AG09319 (cell line): ENCODE measurements around the gene ANXA4.

Experiments used
- DNase-seq: peaks from one replicate; pipeline ENCODE4 v3.0.0-alpha.2; 2010; ENCODE audit warnings: low read depth; ENCODE audit errors: extremely low read depth
- TF ChIP-seq, protein P1 (sequence below): IDR thresholded peaks from 2 replicates; pipeline ENCODE4 v1.5.1; 2011; ENCODE audit warnings: low read depth, mild to moderate bottlenecking, inconsistent platforms, low read length, moderate library complexity

ANXA4 gene

DNA sequence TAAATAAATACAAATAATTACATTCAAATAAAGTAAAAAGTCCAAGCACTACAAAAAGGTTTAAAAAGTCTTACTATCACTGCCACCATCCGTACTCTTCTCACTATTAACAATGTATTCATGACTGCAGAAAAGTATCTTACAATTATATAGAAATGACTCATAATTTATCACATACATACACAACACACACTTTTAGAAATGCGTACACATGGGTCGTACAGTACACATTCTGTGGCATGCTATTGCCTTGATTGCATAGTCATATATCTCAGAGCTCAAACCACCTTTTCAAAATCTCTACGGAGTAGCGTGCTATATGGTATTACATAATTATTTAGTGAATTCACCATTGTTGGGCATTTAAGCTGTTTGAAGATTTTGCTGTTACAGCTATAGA, 41.6 kb upstream of the ANXA4 start:
- TF ChIP-seq, protein P1, sequence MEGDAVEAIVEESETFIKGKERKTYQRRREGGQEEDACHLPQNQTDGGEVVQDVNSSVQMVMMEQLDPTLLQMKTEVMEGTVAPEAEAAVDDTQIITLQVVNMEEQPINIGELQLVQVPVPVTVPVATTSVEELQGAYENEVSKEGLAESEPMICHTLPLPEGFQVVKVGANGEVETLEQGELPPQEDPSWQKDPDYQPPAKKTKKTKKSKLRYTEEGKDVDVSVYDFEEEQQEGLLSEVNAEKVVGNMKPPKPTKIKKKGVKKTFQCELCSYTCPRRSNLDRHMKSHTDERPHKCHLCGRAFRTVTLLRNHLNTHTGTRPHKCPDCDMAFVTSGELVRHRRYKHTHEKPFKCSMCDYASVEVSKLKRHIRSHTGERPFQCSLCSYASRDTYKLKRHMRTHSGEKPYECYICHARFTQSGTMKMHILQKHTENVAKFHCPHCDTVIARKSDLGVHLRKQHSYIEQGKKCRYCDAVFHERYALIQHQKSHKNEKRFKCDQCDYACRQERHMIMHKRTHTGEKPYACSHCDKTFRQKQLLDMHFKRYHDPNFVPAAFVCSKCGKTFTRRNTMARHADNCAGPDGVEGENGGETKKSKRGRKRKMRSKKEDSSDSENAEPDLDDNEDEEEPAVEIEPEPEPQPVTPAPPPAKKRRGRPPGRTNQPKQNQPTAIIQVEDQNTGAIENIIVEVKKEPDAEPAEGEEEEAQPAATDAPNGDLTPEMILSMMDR, result no peak
- DNase-seq, result no peak

DNA sequence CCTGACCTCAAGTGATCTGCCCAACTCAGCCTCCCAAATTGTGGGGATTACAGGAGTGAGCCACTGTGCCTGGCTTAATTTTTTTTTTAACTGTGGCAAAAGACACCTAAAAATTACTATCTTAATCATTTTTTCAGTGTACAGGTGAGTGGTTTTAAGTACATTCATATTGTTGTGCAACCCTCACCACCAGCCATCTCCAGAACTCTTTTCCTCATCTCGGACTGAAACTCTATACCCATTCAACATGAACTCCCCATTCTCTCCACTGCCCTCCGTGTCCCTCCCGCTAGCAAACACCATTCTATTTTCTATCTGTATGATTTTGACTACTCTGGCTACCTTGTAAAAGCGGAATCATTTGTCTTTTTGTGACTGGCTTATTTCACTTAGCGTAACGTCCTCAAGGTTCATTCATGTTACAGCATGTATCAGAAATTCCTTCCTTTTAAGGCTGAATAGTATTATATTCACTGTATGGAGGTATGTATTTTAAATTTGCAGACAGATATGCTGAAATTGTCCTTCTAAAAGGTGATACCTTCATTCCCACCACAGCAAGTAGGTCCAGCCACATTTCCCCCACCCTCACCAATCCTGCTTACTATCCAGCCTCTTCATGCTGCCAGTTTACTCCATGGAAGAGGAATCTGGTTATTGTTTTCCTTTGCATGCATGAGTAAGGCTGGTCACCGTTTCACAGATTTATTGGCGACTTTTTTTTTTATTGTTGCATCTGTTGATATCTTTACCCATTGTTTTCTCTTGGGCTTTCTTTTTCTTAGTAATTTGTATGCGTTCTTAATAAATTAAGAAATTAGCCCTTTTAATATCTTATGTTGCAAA, 40.6 kb upstream of the ANXA4 start:
- DNase-seq, result no peak
- TF ChIP-seq, protein P1, result no peak

DNA sequence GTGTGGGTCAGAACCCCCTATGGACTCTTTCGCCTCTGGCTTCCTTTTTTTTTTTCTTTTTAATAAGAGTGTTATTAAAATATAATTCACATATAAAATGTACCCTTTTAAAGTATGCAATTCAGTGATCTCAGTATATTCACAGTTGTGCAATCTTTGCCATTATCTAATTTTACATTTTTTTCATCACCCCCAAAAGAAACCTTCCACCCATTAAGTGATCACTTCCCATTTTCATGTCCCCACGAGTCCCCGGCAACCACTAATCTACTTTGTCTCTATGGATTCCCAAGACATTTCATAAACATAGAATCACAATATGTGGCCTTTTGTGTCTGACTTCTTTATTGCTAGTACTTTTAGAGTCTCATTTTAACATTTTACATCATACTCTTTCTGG, 38.7 kb upstream of the ANXA4 start:
- TF ChIP-seq, protein P1, result no peak
- no peak for DNase-seq

DNA sequence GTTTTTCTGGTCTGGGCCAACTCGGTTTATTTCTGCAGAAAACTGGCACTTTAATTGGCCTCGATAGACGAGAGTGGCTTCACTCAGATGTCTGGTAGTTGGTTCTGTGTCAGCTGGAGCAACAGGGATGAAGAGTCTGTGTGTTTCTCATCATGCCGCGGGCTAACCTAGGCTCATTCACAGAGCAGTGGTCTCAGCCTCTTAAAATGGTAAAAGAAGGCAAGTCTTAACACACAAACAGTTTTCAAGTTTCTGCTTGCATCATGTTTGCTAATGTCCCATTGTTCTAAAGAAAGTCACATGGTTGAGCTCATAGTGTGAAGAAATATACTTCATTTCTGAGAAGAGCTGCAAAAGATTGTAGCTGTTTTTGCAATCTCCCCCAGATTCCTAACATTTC, 37.5 kb upstream of the ANXA4 start:
- DNase-seq, result no peak

DNA sequence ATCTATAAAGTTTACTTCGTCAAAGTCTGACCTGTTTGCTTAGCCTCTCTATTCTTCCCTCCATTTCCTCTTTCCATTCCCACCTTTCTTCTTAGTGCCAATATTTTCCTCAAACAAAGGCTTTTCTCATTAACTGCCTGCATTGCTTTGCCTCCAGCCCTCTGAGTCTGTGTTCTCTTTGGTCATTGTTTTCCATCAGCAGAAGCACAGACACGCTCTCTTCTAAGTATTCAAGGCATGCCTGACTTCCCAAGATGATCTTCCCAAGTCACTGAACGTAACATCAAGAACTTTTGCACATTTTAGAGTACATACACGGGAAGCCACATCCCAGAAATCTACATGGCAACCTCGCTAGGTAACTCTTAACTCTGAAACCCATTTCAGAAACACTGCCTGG, 32.6 kb upstream of the ANXA4 start:
- TF ChIP-seq, protein P1, result no peak
- no peak for DNase-seq

More for the DNA sequence above, 37.5 kb upstream of the ANXA4 start:
- TF ChIP-seq, protein P1, result no peak

DNA sequence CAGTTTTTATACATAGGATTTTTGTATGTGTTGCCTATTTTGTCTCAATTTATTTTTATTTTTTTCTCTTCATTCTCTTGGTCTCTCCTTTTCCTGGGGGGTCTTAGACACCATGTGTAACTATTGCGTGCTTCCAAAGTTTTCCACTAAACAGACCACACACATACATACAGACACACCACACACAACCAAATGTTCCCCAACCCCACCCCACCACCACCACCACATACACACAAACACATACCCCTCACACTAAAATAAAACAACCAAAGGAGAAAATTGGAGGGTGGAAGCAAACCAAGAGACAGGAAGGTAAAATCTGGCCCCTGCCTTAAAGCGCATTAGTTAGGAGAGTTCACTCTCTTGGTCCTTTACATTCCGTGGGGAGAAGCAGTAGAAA, 30.0 kb upstream of the ANXA4 start:
- no peak for DNase-seq
- TF ChIP-seq, protein P1, result no peak

DNA sequence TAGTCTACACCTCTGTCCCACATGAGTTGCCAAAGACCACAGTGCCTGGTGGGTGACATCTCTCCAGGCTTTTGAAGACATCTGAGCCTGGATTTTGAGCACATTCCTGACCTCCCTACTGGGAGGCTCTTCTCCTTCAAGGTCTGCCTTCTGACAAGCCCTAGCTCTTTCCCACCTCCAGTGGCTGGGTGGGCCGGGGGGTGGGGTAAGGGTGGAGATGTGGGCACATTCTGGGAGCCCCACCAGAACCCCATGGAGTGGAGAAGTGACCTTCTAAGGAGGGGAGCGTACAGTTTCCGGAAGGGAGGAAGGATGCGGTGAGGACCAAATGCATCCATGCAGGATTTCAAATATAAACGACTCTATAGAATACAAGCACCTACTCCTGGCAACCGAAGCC, 27.9 kb upstream of the ANXA4 start:
- TF ChIP-seq, protein P1, result no peak
- no peak for DNase-seq
